Nephron (organoid): Measurements from ENCODE around the gene PRODH.
"Not testable (repeated sequence)": the region's sequence is repeated elsewhere in the genome, so short reads cannot be mapped to it uniquely, and the experiment has no call there.

Experiments
- H3K27ac Mint-ChIP-seq, 3 experiments: 2 replicates each; pipeline ENCODE4 v1.8.0; 2020; ENCODE audit warnings: mixed read lengths in 3 of 3, mild to moderate bottlenecking in 2 of 3, moderate library complexity in 1 of 3
- H3K27me3 Mint-ChIP-seq: 2 replicates; pipeline ENCODE4 v1.8.0; 2021; ENCODE audit warnings: low read depth, mild to moderate bottlenecking, moderate library complexity, mixed read lengths
- H3K36me3 Mint-ChIP-seq: 2 replicates; pipeline ENCODE4 v1.8.0; 2020; ENCODE audit warnings: low read depth, mixed read lengths
- H3K4me1 Mint-ChIP-seq: 2 replicates; pipeline ENCODE4 v1.8.0; 2020; ENCODE audit warnings: mixed read lengths
- H3K4me3 Mint-ChIP-seq, 3 experiments: 2 replicates each; pipeline ENCODE4 v1.8.0; 2020; ENCODE audit warnings: mild to moderate bottlenecking in 3 of 3, mixed read lengths in 3 of 3, moderate library complexity in 2 of 3
- H3K9me3 Mint-ChIP-seq: 2 replicates; pipeline ENCODE4 v1.8.0; 2020; ENCODE audit warnings: mixed read lengths
- CTCF ChIP-seq, 3 experiments: fragments of 200-600 bp; sonication (generic); IDR thresholded peaks; one replicate each; pipeline ENCODE4 v1.5.0; 2021; ENCODE audit warnings: antibody characterized with exemption in 3 of 3; ENCODE audit not compliant: unreplicated experiment in 3 of 3

The PRODH gene

GRCh38 chr22:18905540-18906409, 30.3 kb downstream of the PRODH start, which contains the start of gene DGCR6:
DGCR6 (plus strand) TSS chr22:18906320; CDS start chr22:18906375, 55 bp downstream.
- no peaks in the 10 kb centered on the region for H3K27me3 Mint-ChIP-seq
- H3K4me1 Mint-ChIP-seq, result no peaks in the 10 kb centered on the region

GRCh38 chr22:18896037-18896657, 39.9 kb downstream of the PRODH start:
- H3K9me3 Mint-ChIP-seq, H3K36me3 Mint-ChIP-seq, H3K4me1 Mint-ChIP-seq, H3K4me3 Mint-ChIP-seq, H3K27ac Mint-ChIP-seq, H3K27me3 Mint-ChIP-seq: not testable (repeated sequence)

More at GRCh38 chr22:18905540-18906409, 30.3 kb downstream of the PRODH start, which contains the start of gene DGCR6:
- no peak within 1 kb of the TSS for H3K4me3 Mint-ChIP-seq
- TF ChIP-seq CTCF (IDR thresholded peaks at IDR 0.05; ENCODE audit: unreplicated experiment in 3 of 3), result no peak
- H3K36me3 Mint-ChIP-seq, result no peaks in the 10 kb centered on the region
- no peaks in the 10 kb centered on the region for H3K9me3 Mint-ChIP-seq
- H3K27ac Mint-ChIP-seq, result no peak within 1 kb of the TSS

GRCh38 chr22:18893775-18894174, 42.3 kb downstream of the PRODH start:
- not testable (repeated sequence) for H3K4me3 Mint-ChIP-seq, H3K36me3 Mint-ChIP-seq, H3K27me3 Mint-ChIP-seq, H3K9me3 Mint-ChIP-seq, H3K27ac Mint-ChIP-seq, H3K4me1 Mint-ChIP-seq

GRCh38 chr22:18890510-18891192, 45.4 kb downstream of the PRODH start:
- H3K9me3 Mint-ChIP-seq, H3K36me3 Mint-ChIP-seq, H3K27me3 Mint-ChIP-seq, H3K4me3 Mint-ChIP-seq, H3K4me1 Mint-ChIP-seq, H3K27ac Mint-ChIP-seq: not testable (repeated sequence)

GRCh38 chr22:18888115-18888514, 48.0 kb downstream of the PRODH start:
- no peak overlapping the region for H3K4me3 Mint-ChIP-seq
- H3K9me3 Mint-ChIP-seq, result peaks cover 3% of the 10 kb centered on the region
- no peaks in the 10 kb centered on the region for H3K36me3 Mint-ChIP-seq
- no peaks in the 10 kb centered on the region for H3K27me3 Mint-ChIP-seq
- no peak for TF ChIP-seq CTCF (IDR thresholded peaks at IDR 0.05; ENCODE audit: unreplicated experiment in 3 of 3)
- H3K27ac Mint-ChIP-seq, result no peak overlapping the region
- no peaks in the 10 kb centered on the region for H3K4me1 Mint-ChIP-seq

- H3K27me3 Mint-ChIP-seq, H3K4me3 Mint-ChIP-seq, H3K9me3 Mint-ChIP-seq, H3K36me3 Mint-ChIP-seq, H3K4me1 Mint-ChIP-seq, H3K27ac Mint-ChIP-seq: not testable (repeated sequence)
Observed at GRCh38 chr22:18884465-18884864, 51.6 kb downstream of the PRODH start.

GRCh38 chr22:18881260-18881659, 54.8 kb downstream of the PRODH start:
- not testable (repeated sequence) for H3K36me3 Mint-ChIP-seq, H3K4me1 Mint-ChIP-seq, H3K27ac Mint-ChIP-seq, H3K4me3 Mint-ChIP-seq, H3K27me3 Mint-ChIP-seq, H3K9me3 Mint-ChIP-seq
